GM21717 (cell line): ENCODE data around the gene CHRNG.
"Not testable (repeated sequence)": the region's sequence is repeated elsewhere in the genome, so short reads cannot be mapped to it uniquely, and the experiment has no call there.

Experiments
- ATAC-seq: cut with Tn5 transposase; IDR thresholded peaks from one replicate; pipeline ENCODE4 v1.9.1; 2021; ENCODE audit warnings: mild to moderate bottlenecking, moderate library complexity; ENCODE audit not compliant: unreplicated experiment

The CHRNG gene

GRCh38 chr2:232543928-232544631 is 4.6 kb downstream of the CHRNG start:
- no peak for ATAC-seq

- no peak for ATAC-seq
Measured at GRCh38 chr2:232544674-232545073, 5.2 kb downstream of the CHRNG start.

- no peak for ATAC-seq
Measured at GRCh38 chr2:232545511-232546375, 6.3 kb downstream of the CHRNG start.

- ATAC-seq: no peak
Measured at GRCh38 chr2:232547991-232548390, 8.5 kb downstream of the CHRNG start.

GRCh38 chr2:232549655-232550353 is 10.3 kb downstream of the CHRNG start:
- no peak for ATAC-seq

GRCh38 chr2:232550354-232551249 is 11.1 kb downstream of the CHRNG start, which contains the start of the genes EIF4E2 and TIGD1:
Gene EIF4E2, plus strand, starts transcription at chr2:232550689. Its CDS starts 36 bp downstream, at chr2:232550725.
Gene TIGD1, minus strand, starts transcription at chr2:232550557. Its CDS starts 675 bp downstream, at chr2:232549882.
- ATAC-seq: peak; percentile 95

- ATAC-seq: no peak
Measured at GRCh38 chr2:232551250-232551638, 11.8 kb downstream of the CHRNG start.

GRCh38 chr2:232551776-232552175 is 12.3 kb downstream of the CHRNG start:
- ATAC-seq: no peak

- no peak for ATAC-seq
Measured at GRCh38 chr2:232556426-232556825, 16.9 kb downstream of the CHRNG start.

GRCh38 chr2:232562515-232563151 is 23.1 kb downstream of the CHRNG start:
- no peak for ATAC-seq

GRCh38 chr2:232563580-232563979 is 24.1 kb downstream of the CHRNG start:
- no peak for ATAC-seq

- ATAC-seq: no peak
Measured at GRCh38 chr2:232567721-232568120, 28.2 kb downstream of the CHRNG start.

- ATAC-seq: no peak
Measured at GRCh38 chr2:232568161-232568560, 28.7 kb downstream of the CHRNG start.

- no peak for ATAC-seq
Measured at GRCh38 chr2:232569541-232569940, 30.0 kb downstream of the CHRNG start.

GRCh38 chr2:232570481-232570880 is 31.0 kb downstream of the CHRNG start:
- not testable (repeated sequence) for ATAC-seq

- ATAC-seq: no peak
Measured at GRCh38 chr2:232571026-232571474, 31.6 kb downstream of the CHRNG start.

GRCh38 chr2:232573042-232573441 is 33.5 kb downstream of the CHRNG start:
- no peak for ATAC-seq

- ATAC-seq: no peak
Measured at GRCh38 chr2:232573771-232574435, 34.4 kb downstream of the CHRNG start.
